ENCODE data around the gene RRP1.

DNA sequence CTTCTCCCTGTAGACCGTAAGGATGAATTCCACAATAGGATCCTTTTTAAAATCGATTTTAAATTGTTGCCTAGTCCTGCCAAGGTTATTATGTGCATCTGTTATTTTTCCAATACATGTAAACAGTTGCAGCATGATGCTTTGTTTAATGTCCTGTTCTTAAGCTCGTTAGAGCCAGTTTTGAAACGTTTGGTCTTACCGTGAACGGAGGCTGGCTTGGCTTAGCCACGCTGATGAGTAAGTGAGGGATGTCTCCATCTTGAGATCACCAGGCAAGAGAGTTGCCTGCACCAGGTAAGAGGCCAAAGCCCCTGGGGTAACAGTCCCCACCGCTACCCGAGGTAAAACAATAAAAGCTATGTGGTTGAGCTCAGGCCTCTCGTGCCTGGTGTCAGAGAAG is 30.6 kb upstream of the RRP1 start:
- TF ChIP-seq CTCF (conservative IDR thresholded peaks at IDR 0.05; ENCODE audit: low read depth, low read length): no peak
- no peak for TF ChIP-seq EZH2phosphoT487 (IDR thresholded peaks at IDR 0.05; ENCODE audit: borderline replicate concordance, low read length)
- TF ChIP-seq EZH2 (IDR thresholded peaks at IDR 0.05; ENCODE audit: low read length, unreplicated experiment): no peak
